GM23338 (cell line): ENCODE results near the gene HOXD1. TPM values are rescaled to one million over a fixed set of nuclear protein-coding genes. Genes with fewer than 3 reads are reported as not detected.

Experiments
- JUNB ChIP-seq: IDR thresholded peaks from one replicate; pipeline ENCODE4 v1.6.1; 2016; ENCODE audit warnings: antibody characterized with exemption; ENCODE audit not compliant: unreplicated experiment
- ZNF331 ChIP-seq: fragments of 250-450 bp; sonication (Bioruptor Pico); IDR thresholded peaks from 2 replicates; pipeline ENCODE4 v1.5.0; 2020; ENCODE audit warnings: low read depth, mild to moderate bottlenecking, moderate library complexity
- microRNA counts: library from miRNA; unstranded; fragments of <30 nt; microRNA quantifications from one replicate; lab custom pipeline; 2017
- microRNA-seq: library from miRNA; unstranded; fragments of <30 nt; microRNA quantifications from one replicate; pipeline ENCODE4, GENCODE V29; 2017
- polyA plus RNA-seq: library from polyadenylated mRNA; unstranded; fragments of >200 nt; fragmentation: Nextera tagmentation; extraction: Ambion mirVana; gene quantifications from 2 replicates; pipeline ENCODE4 v1.2.1, GENCODE V29; 2016
- small RNA-seq: library from RNA; depleted of rRNA; stranded (forward); fragments of <200 nt; gene quantifications from one replicate; pipeline ENCODE3, GENCODE V24; 2014; ENCODE audit warnings: low replicate concordance
- total RNA-seq: library from RNA; depleted of rRNA; stranded (reverse); fragments of >200 nt; shearing (Covaris generic); gene quantifications from 2 replicates; pipeline ENCODE4 v1.2.3, GENCODE V29; 2014; rRNA removed
- TF ChIP-seq, protein P1 (sequence below): fragments of 250-450 bp; sonication (Bioruptor Pico); IDR thresholded peaks from 2 replicates; pipeline ENCODE4 v1.5.0; 2020; ENCODE audit warnings: mild to moderate bottlenecking, moderate library complexity

HOXD1 gene
- total and polyA plus RNA-seq, 2 experiments from 2014 or later = not detected

DNA sequence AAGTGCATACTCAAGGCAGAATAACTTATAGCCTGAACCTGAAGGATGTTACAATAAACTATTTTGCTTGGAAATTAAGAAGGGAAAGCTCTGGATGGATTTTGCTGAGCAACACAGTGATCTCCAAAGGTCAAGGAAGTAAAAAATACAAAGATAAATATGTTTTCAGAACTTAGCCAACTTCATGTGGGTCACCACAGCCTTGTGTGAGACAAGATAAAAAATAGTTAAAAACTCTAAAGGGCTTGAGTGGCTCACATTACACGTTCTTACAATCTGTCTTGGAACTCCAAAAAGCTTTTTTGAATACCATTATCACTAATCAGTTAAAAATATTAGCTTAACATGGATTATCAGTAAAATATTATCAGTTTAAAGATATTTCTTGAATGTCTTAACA is 51.8 kb downstream of the HOXD1 start (continued):
- TF ChIP-seq, protein P1, sequence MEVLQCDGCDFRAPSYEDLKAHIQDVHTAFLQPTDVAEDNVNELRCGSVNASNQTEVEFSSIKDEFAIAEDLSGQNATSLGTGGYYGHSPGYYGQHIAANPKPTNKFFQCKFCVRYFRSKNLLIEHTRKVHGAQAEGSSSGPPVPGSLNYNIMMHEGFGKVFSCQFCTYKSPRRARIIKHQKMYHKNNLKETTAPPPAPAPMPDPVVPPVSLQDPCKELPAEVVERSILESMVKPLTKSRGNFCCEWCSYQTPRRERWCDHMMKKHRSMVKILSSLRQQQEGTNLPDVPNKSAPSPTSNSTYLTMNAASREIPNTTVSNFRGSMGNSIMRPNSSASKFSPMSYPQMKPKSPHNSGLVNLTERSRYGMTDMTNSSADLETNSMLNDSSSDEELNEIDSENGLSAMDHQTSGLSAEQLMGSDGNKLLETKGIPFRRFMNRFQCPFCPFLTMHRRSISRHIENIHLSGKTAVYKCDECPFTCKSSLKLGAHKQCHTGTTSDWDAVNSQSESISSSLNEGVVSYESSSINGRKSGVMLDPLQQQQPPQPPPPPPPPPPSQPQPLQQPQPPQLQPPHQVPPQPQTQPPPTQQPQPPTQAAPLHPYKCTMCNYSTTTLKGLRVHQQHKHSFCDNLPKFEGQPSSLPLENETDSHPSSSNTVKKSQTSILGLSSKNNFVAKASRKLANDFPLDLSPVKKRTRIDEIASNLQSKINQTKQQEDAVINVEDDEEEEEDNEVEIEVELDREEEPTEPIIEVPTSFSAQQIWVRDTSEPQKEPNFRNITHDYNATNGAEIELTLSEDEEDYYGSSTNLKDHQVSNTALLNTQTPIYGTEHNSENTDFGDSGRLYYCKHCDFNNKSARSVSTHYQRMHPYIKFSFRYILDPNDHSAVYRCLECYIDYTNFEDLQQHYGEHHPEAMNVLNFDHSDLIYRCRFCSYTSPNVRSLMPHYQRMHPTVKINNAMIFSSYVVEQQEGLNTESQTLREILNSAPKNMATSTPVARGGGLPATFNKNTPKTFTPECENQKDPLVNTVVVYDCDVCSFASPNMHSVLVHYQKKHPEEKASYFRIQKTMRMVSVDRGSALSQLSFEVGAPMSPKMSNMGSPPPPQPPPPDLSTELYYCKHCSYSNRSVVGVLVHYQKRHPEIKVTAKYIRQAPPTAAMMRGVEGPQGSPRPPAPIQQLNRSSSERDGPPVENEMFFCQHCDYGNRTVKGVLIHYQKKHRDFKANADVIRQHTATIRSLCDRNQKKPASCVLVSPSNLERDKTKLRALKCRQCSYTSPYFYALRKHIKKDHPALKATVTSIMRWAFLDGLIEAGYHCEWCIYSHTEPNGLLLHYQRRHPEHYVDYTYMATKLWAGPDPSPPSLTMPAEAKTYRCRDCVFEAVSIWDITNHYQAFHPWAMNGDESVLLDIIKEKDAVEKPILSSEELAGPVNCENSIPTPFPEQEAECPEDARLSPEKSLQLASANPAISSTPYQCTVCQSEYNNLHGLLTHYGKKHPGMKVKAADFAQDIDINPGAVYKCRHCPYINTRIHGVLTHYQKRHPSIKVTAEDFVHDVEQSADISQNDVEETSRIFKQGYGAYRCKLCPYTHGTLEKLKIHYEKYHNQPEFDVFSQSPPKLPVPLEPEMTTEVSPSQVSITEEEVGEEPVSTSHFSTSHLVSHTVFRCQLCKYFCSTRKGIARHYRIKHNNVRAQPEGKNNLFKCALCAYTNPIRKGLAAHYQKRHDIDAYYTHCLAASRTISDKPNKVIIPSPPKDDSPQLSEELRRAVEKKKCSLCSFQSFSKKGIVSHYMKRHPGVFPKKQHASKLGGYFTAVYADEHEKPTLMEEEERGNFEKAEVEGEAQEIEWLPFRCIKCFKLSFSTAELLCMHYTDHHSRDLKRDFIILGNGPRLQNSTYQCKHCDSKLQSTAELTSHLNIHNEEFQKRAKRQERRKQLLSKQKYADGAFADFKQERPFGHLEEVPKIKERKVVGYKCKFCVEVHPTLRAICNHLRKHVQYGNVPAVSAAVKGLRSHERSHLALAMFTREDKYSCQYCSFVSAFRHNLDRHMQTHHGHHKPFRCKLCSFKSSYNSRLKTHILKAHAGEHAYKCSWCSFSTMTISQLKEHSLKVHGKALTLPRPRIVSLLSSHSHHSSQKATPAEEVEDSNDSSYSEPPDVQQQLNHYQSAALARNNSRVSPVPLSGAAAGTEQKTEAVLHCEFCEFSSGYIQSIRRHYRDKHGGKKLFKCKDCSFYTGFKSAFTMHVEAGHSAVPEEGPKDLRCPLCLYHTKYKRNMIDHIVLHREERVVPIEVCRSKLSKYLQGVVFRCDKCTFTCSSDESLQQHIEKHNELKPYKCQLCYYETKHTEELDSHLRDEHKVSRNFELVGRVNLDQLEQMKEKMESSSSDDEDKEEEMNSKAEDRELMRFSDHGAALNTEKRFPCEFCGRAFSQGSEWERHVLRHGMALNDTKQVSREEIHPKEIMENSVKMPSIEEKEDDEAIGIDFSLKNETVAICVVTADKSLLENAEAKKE = no peak
- TF ChIP-seq JUNB (no peak), ZNF331 (CRISPR knock-in tag) (no peak)

MicroRNA genes within 50 kb of the gene (microRNA counts, 767-probe panel; counts per million panel counts)
- not detected for microRNA hsa-miR-10b-5p (lab: Ali Mortazavi, UCI)

Small RNAs within 50 kb of the gene (microRNA-seq; reads per million reads assigned to microRNA genes)
- gene MIR10B = 3.8 reads per million, percentile 15 among the genes with 10 or more reads in this experiment

Small RNAs within 50 kb of the gene (small RNA-seq; reads per million reads assigned to genes)
- 13.4 reads per million, percentile 97 among the genes with 10 or more reads in this experiment for gene MIR10B

Other genes with a start within 250 kb of the HOXD1 start
- gene LNPK, start 186.4 kb upstream of the HOXD1 start, total RNA-seq = 6.1 and 8.1 TPM in 2 replicates
- 5.2 and 5.4 TPM in 2 replicates for gene LNPK, start 186.4 kb upstream of the HOXD1 start, polyA plus RNA-seq
- gene EVX2, start 104.7 kb upstream of the HOXD1 start, total RNA-seq = 0.03 and 0.04 TPM in 2 replicates
- not detected in 2 replicates for gene EVX2, start 104.7 kb upstream of the HOXD1 start, polyA plus RNA-seq
- 0.47 TPM in 1 of 2 replicates, not detected in the other for gene HOXD13, start 95.9 kb upstream of the HOXD1 start, total RNA-seq
- gene HOXD13, start 95.9 kb upstream of the HOXD1 start, polyA plus RNA-seq = not detected in 2 replicates
- not detected in 2 replicates for gene HOXD12, start 88.9 kb upstream of the HOXD1 start, total RNA-seq
- gene HOXD12, start 88.9 kb upstream of the HOXD1 start, polyA plus RNA-seq = not detected in 2 replicates
- not detected in 2 replicates for gene HOXD11, start 81.4 kb upstream of the HOXD1 start, total RNA-seq
- not detected in 2 replicates for gene HOXD11, start 81.4 kb upstream of the HOXD1 start, polyA plus RNA-seq
- gene HOXD10, start 71.9 kb upstream of the HOXD1 start, total RNA-seq = not detected in 2 replicates
- not detected in 2 replicates for gene HOXD10, start 71.9 kb upstream of the HOXD1 start, polyA plus RNA-seq
- not detected in 2 replicates for gene HOXD9, start 65.9 kb upstream of the HOXD1 start, total RNA-seq
- not detected in 2 replicates for gene HOXD9, start 65.9 kb upstream of the HOXD1 start, polyA plus RNA-seq
- not detected in 2 replicates for gene HOXD8, start 59.0 kb upstream of the HOXD1 start, total RNA-seq
- gene HOXD8, start 59.0 kb upstream of the HOXD1 start, polyA plus RNA-seq = not detected in 2 replicates
- gene HOXD4, start 37.1 kb upstream of the HOXD1 start, total RNA-seq = not detected in 2 replicates
- not detected in 2 replicates for gene HOXD4, start 37.1 kb upstream of the HOXD1 start, polyA plus RNA-seq
- gene HOXD3, start 31.4 kb upstream of the HOXD1 start, total RNA-seq = not detected in 2 replicates
- not detected in 2 replicates for gene HOXD3, start 31.4 kb upstream of the HOXD1 start, polyA plus RNA-seq
- gene MTX2, start 80.8 kb downstream of the HOXD1 start, total RNA-seq = 37.5 and 51.8 TPM in 2 replicates
- 81.7 and 93.4 TPM in 2 replicates for gene MTX2, start 80.8 kb downstream of the HOXD1 start, polyA plus RNA-seq